Activated CD4-positive, alpha-beta T cell treated with anti-CD3 and anti-CD28 coated beads for 24 hours (primary cell): ENCODE data around the gene PADI1.
A peak's percentile ranks its signal among the peaks of the same experiment; 100 is the strongest.

Source experiments
- DNase-seq, 2 donors: peaks; one replicate each; pipeline ENCODE4 v3.0.0-alpha.2; 2020; ENCODE audit warnings: low read depth in 2 of 2

The PADI1 gene

GRCh38 chr1:17270891-17271765 is 66.2 kb downstream of the PADI1 start:
- DNase-seq, result no peak

GRCh38 chr1:17272066-17272465 is 67.1 kb downstream of the PADI1 start:
- DNase-seq, result no peak

GRCh38 chr1:17272646-17273045 is 67.7 kb downstream of the PADI1 start:
- no peak for DNase-seq

- DNase-seq, result no peak
These were observed 68.2 kb downstream of the PADI1 start for GRCh38 chr1:17273096-17273495.

- peak in 1 of 2 donors; percentile 39 for DNase-seq
These were observed 69.5 kb downstream of the PADI1 start for GRCh38 chr1:17274186-17275170.

- DNase-seq, result no peak
These were observed 71.6 kb downstream of the PADI1 start for GRCh38 chr1:17276568-17276967.

GRCh38 chr1:17277511-17278159 is 72.7 kb downstream of the PADI1 start:
- DNase-seq, result no peak

- no peak for DNase-seq
These were observed 74.3 kb downstream of the PADI1 start for GRCh38 chr1:17278996-17279830.

GRCh38 chr1:17280436-17280835 is 75.5 kb downstream of the PADI1 start:
- DNase-seq, result no peak

- DNase-seq, result no peak
These were observed 76.0 kb downstream of the PADI1 start for GRCh38 chr1:17280894-17281293.

- DNase-seq, result no peak
These were observed 76.8 kb downstream of the PADI1 start for GRCh38 chr1:17281775-17282181.

- no peak for DNase-seq
These were observed 77.9 kb downstream of the PADI1 start for GRCh38 chr1:17282836-17283235.

GRCh38 chr1:17286646-17287045 is 81.7 kb downstream of the PADI1 start:
- no peak for DNase-seq

GRCh38 chr1:17287130-17287776 is 82.3 kb downstream of the PADI1 start:
- no peak for DNase-seq

GRCh38 chr1:17289721-17290120 is 84.8 kb downstream of the PADI1 start:
- DNase-seq, result no peak

- DNase-seq, result no peak
These were observed 85.6 kb downstream of the PADI1 start for GRCh38 chr1:17290553-17290952.

- no peak for DNase-seq
These were observed 87.6 kb downstream of the PADI1 start for GRCh38 chr1:17292299-17293160.

GRCh38 chr1:17293681-17294425 is 88.9 kb downstream of the PADI1 start:
- no peak for DNase-seq

GRCh38 chr1:17295292-17295691 is 90.4 kb downstream of the PADI1 start:
- no peak for DNase-seq
